ENCODE results near the gene CCNY.

Gene CCNY

DNA sequence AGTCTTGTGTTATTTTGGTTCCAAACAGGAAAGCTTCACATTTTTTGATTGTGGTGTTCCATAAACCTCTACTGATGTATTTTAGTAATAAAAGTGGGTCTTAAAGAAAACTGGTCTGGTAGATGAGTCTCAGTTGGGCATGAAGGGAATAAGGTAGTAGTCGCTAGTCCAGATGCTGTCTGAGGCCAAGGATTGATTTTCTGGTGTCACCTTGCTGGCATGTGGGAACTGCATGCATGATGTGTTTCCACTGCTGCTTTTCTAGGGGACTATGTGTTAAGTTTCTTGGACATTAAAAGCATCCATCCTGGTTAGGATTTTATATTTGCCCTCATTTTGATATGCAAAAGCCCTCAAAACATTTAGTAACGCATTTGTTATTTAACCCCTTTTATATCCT lies 145.1 kb downstream of the CCNY start:
- DNase-seq (ENCODE audit: low read depth) = no peak
- TF ChIP-seq, protein P1, sequence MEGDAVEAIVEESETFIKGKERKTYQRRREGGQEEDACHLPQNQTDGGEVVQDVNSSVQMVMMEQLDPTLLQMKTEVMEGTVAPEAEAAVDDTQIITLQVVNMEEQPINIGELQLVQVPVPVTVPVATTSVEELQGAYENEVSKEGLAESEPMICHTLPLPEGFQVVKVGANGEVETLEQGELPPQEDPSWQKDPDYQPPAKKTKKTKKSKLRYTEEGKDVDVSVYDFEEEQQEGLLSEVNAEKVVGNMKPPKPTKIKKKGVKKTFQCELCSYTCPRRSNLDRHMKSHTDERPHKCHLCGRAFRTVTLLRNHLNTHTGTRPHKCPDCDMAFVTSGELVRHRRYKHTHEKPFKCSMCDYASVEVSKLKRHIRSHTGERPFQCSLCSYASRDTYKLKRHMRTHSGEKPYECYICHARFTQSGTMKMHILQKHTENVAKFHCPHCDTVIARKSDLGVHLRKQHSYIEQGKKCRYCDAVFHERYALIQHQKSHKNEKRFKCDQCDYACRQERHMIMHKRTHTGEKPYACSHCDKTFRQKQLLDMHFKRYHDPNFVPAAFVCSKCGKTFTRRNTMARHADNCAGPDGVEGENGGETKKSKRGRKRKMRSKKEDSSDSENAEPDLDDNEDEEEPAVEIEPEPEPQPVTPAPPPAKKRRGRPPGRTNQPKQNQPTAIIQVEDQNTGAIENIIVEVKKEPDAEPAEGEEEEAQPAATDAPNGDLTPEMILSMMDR (IDR thresholded peaks at IDR 0.05; ENCODE audit: low read depth, low read length, missing control alignments) = no peak

DNA sequence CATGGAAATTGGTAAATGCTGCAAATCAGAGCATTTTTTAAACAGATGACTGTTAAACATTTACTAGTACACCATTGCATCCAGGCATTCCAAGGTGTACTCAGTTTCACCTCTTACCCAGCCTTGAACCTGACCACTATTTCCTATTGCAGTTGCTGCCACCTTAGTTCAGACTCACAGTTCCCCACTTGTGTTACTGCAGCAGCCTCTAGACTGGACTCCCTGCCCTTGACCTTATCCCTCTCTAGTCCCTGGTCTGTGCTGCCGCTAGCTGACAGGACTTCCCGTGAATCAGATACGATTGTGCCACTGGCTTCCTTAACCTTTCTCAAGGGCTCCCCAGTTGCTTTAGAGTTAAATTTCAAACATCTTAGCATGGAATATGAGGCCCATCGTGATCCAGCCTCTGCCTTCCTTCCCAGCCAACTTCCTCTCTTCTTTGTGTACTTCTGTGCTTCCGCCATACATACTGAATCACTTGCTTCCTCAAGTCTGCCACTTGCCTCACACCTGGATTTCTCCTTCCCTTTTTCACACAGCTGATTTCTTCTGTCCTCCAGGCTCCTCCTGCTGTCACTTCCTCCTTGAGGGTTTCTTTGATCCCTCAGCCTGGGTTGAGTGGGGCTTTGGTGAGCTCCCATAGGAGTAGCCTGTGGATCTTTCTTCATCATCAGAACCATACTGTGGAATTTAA lies 150.1 kb downstream of the CCNY start:
- TF ChIP-seq, protein P1 (IDR thresholded peaks at IDR 0.05; ENCODE audit: low read depth, low read length, missing control alignments) = no peak
- no peak overlapping the region for H3K4me3 ChIP-seq (ENCODE audit: low read depth, low read length)
- no peak for DNase-seq (ENCODE audit: low read depth)

More for the DNA sequence above, 145.1 kb downstream of the CCNY start:
- no peak overlapping the region for H3K4me3 ChIP-seq (ENCODE audit: low read depth, low read length)

DNA sequence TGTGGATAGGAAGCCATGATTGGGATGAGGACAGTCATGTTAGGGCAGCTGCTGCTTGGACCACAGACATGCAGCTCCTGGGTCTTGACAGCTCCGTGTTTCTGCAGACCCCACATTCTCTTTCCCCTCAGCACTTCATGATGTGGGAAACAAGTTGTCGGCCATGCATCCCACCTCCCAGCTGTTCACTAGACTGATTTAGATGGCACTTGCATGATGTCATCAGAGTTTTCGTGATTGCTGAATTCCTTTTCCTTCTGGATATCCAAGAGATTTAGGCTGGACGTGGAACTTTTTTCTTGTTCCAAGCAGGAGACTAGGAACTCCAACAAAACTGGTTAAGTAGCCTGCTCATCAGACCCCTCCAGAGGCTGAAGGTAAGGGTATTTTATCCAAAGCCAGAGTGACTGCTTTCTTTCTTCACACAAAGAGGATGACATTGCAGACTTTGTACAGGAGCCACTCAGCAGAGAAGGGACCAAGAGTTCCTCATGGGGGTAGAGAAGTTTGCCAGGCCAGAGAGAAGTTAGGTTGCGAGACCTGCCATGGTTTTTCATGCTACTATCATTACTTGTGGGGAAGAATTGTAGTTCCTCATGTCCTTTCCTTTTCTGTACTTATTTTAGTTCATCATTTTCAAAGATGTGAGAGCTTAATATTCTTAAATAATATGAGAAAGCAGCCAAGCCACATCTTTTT lies 151.2 kb downstream of the CCNY start:
- no peak overlapping the region for H3K4me3 ChIP-seq (ENCODE audit: low read depth, low read length)
- TF ChIP-seq, protein P1 (IDR thresholded peaks at IDR 0.05; ENCODE audit: low read depth, low read length, missing control alignments) = no peak
- no peak for DNase-seq (ENCODE audit: low read depth)

DNA sequence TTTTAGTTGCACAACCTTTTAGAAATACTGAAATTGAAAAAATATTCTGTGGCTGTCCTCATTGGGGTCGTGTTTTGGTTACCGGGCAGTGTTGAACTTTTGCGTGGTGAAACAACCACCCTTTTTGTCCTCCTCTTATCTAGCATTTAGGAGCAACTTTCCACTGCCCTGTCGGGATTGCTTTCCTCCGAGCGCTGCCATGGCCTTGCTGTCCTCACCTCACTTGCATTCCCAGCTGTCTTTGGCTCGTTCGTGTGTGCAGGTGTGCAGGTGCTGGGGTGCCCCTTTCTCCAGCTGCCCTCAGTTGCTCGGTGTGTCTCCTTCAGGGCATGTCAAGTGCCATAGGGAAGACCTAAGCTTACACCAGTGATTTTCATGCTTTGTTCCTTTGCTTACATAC lies 151.9 kb downstream of the CCNY start:
- no peak for DNase-seq (ENCODE audit: low read depth)

DNA sequence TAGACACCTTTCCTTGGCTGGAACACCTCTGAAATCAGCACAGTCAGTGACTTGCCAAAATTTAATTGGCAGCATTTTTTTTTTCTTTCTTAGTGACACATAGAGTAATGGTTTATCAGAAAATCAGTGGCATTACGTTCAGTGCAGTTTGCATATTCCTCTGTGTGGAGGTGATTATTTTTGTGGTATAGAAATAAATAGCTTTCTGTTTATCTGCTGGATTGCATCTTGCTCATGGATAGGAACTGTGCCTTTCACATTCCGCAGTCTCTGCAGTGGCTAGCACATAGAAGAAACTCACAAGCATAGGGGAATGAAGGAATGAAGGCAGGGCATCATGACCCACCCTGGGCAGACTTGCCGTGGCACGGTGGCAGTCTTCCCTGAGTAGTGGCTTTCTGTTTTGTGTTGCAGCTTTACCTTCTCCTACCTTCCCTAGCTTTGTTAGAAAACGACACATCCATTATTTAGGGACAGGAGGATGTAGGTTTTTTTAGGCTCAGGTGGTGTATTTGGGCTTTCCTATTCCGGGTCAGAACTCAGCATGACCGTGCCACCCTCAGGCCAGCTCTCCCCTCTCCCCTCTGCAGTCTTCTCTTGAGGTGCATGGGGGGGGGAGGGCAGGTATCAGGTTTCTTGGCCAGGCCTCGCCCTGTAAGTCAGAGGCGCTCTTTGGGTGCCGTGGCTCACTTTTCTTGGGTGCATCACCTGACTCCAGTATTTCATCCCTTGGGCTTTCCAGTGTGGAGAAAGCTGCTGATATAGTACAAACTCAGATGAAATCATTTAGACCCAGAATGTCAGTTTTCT lies 156.3 kb downstream of the CCNY start:
- no peak overlapping the region for H3K4me3 ChIP-seq (ENCODE audit: low read depth, low read length)
- no peak for DNase-seq (ENCODE audit: low read depth)
- TF ChIP-seq, protein P1 (IDR thresholded peaks at IDR 0.05; ENCODE audit: low read depth, low read length, missing control alignments) = no peak

More for the DNA sequence above, 151.9 kb downstream of the CCNY start:
- TF ChIP-seq, protein P1 (IDR thresholded peaks at IDR 0.05; ENCODE audit: low read depth, low read length, missing control alignments) = no peak
- H3K4me3 ChIP-seq (ENCODE audit: low read depth, low read length) = no peak overlapping the region

DNA sequence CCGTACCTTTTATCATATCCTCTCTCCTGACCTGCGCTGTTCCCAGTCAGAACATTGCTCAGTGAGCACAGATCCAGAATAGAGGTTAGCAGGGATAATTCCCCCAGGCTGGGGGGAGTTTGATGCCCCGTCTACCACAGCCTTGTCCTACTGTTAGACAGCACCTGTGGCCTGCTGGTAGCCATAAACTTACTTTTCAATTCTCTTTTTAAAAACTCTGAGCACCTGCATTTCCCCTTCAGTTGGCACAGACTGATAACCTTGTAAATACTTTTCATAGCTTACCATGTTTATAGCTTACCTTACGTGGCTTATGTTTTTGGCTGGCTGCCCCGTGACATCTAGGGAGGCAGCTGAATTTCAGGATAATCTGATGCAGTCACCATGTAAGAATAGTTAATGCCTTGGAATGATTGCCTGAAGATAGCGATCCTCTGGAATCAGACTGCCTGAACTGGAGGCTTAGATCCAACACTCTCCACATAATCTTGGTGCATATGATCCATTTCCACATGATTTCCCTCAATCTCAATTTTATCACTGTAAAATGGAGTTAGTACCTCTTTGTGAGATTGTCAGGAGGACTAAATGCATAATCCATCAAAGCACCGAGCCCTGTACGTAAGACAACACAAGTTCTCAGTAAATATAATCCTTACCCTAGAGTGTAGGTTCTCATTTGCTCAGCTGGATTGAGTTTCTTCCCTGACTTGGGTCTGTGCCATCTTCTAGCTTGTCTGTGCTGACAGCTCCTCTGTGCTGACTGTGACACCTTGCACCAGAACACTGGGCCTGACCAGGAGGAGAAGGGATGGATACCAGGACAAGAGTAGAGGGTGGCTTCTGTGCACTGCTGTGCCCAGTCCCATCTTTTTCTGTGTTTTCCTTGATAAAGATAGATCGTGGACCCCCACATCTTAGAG lies 157.1 kb downstream of the CCNY start:
- TF ChIP-seq, protein P1 (IDR thresholded peaks at IDR 0.05; ENCODE audit: low read depth, low read length, missing control alignments) = no peak
- no peak for DNase-seq (ENCODE audit: low read depth)
- H3K4me3 ChIP-seq (ENCODE audit: low read depth, low read length) = no peak overlapping the region

Measured in GM12864 (cell line).